Activated CD4-positive, alpha-beta T cell treated with anti-CD3 and anti-CD28 coated beads for 48 hours (primary cell): ENCODE results near the gene ERICH6B.

Source experiments
- DNase-seq: peaks from one replicate; pipeline ENCODE4 v3.0.0-alpha.2; 2020

Gene ERICH6B

DNA sequence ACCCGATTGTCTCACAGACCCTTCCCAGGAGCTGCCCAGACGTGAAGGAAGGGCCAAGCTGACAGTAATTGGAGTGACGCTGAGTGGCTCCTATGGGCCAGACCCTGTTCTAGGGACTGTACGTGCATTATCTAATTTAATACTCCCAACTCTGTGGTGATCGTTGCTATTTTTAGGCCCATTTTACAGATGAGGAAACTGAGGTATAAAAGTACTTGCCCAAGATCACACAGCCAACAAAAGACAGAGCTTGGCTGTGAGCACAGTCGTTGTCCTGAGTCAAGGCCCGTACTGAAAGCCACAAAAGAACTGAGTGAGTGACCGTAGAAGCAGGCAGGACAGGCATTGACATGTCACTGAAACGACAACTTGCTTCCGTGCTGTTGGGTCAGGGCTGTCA lies 74.7 kb downstream of the ERICH6B start:
- DNase-seq = no peak

DNA sequence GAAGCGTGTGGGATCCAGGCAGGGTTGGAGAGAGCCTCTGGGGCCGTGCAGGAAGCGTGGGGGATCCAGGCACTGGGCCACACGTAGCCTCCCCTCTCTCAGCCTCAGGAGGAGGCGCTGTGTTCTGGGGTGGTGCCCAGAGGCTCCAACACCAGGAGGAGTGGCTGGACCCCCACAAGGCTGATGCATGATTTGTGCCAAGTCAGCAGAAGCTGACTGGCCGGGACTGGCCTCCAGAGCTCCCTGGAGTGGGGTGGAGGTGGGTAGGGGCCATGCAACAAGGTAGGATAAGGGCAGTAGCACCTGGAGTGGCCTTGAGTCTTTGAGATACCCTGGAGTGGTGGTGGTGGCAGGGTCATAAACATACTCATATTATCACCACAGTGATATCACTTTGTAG lies 75.3 kb downstream of the ERICH6B start:
- DNase-seq = no peak

DNA sequence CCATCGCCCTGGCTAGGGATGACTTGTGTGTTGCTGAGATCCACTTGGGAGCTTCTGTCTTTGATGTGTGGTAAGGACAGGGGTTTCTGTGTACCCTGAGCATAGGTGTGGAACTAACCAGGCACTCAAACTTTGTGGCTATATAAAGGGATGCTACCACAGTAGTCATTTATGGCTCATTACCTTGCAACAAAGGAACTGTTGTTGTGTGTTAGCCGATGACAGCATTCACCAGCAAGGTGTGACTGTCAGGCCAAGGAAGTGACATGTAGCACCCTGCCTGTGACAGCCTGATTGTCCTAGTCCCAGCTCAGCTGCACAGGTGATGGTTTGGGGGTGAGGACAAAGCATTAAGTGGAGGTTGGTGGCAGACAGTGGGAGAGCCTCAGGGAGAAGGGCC lies 77.2 kb downstream of the ERICH6B start:
- DNase-seq = no peak

DNA sequence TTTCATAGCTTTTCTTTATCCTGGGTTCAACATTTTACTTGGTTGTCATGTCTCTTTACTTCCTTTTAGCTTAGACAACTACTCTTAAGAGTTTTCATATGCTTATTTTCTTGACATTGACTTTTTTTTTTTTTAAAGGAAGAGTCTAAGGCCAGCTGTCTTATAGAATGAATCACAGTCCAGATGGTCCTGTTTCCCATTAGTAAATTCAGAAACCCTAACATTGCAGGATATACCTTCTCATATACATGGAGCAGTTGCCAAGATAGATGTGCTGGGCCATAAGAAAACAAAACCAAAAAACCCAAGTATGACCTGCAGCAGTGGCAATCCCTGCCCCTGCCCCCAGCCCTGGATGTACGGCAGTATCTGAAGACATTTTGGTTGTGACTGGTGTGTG lies 78.0 kb downstream of the ERICH6B start:
- DNase-seq = no peak

DNA sequence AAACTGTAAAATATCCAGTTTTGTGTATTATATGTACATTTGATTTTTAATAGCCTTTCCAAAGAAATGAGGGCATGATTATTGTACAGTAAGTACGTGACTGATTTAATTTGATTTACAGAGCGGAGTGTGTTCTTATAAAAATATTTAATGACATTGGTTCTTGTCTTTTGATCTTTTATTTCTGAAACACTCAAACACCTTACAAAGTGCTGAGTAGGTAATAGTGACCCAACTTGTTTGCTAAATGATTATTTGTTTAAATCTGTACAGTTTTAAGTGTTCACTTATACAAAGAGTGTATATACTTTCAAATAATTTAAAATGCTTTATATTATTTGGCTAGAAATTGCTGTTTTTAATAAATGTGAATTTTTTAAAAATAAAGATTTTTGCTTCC lies 79.3 kb downstream of the ERICH6B start:
- DNase-seq = no peak

DNA sequence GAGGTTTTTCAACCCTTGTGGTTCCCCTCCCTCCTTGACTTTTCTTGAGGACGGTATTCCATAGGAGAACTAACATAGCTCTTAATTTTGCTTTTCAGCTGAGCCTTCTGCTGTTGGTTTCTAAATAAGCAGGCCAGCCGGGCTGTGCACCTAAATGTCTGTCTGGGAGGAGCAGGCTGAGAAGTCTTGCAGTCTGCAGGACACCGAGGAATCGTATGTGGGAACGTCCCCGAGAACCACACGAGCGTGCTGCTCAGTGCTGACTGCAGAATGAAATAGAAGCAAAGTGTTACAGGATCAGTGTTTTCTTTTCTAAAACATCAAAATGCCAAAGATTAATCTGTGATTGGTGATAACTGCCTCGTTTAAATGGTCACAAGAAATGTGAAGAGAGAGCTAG lies 80.9 kb downstream of the ERICH6B start:
- DNase-seq = no peak

DNA sequence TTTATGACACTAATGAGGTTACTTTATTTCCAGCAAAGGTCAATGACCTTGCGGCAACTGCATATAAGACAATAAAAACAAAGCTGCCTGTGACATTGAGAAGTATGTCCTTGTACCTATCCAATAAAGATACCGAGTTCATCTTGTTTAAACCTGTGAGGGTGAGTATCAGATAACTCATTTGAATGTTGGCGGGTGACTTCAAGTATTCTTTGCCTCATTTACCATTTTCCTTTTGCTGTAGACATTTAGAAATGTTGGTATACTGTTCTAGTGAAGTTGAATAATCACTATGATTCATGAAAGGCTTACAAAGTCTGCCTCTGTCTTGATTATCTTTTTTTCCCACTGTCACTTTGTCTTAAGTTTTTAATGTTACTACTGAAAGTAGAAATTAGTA lies 85.8 kb downstream of the ERICH6B start:
- DNase-seq = no peak

DNA sequence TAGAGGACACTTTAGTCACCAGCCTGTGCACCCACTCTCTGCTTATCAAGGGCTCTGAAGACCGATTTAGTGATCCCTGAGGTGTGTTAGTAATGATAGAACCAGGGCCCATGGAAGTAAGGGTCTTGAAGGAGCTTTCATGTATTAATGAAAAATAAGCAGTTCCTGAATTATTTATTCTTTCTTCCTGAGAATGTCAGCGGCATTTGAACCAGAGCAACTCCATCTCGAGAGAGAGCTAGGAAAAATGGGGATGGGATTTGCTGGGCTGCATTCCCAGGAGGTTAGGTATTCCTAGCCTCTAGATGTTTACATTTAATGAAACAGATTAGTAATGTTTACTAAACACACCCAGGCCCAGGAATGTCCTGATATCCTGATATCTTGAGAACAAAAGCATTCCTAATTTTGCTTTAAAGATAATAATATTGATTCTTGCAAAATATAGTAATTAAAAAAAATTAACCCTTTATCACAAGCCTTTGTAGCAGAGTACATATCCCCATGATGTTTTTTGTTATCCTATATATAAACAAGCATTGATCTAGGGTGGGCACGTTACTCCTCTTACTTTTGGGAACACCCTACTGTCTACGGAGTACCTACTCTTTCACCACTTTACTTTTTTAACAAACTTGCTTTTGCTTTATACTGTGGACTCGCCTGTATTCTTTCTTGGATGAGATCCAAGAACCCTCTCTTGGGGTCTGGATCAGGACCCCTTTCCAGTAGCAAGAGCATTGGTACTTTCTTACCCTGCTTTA lies 87.7 kb downstream of the ERICH6B start:
- no peak for DNase-seq

DNA sequence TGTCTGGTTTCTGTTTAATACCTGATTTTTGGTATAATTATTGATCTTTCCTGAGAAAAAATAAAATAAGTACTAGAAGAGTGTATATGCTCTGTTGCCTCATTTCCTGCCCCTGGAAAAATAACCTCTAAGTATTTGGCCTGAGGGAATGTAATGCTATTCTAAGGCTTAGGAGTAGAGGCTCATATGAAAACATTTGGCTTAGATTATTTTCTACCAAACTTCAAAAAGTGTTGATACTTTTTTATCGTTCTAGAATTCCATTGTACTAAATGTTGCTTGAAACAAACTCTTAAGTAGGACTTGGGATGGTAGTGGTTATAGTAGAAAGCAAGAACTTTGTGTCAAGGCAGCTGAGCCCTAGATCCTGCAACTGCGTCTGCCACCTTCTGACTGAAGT lies 93.0 kb downstream of the ERICH6B start:
- DNase-seq = no peak

DNA sequence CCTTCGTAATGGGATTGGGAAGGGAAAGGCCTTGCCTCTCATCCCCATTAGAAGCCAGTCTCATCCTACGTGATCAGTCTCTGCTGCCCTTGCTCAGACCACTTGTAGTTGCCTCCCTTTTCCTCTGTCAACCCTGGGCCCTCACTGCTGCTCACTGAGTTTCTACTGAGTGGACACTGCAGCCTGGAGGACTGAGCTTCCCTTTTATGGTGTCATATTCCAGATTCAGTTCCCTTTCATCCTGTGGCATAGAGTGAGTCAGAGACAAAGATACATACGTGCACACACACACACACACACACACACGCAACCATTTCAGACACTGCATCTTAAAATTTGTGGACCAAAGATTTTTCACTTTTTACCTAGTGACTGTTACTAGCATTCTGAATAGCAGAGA lies 94.2 kb downstream of the ERICH6B start:
- no peak for DNase-seq

DNA sequence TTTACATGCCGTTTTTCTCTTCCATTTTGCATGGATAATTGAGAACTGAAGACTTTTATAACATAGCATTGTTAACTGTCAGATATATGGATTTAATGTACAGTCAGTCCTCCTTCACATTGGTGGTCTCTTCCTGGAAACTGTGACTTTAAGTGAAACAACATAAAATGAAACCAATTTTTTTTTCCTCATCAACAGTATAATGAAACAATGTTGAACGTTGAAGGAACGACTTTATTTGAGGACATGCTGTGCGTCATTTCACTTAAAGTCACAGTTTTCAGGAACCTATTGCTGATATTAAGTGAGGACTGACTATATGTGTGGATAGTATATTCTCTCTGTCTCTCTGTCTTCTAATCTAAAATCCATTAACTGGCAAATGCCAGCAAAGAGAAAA lies 96.0 kb downstream of the ERICH6B start:
- no peak for DNase-seq

DNA sequence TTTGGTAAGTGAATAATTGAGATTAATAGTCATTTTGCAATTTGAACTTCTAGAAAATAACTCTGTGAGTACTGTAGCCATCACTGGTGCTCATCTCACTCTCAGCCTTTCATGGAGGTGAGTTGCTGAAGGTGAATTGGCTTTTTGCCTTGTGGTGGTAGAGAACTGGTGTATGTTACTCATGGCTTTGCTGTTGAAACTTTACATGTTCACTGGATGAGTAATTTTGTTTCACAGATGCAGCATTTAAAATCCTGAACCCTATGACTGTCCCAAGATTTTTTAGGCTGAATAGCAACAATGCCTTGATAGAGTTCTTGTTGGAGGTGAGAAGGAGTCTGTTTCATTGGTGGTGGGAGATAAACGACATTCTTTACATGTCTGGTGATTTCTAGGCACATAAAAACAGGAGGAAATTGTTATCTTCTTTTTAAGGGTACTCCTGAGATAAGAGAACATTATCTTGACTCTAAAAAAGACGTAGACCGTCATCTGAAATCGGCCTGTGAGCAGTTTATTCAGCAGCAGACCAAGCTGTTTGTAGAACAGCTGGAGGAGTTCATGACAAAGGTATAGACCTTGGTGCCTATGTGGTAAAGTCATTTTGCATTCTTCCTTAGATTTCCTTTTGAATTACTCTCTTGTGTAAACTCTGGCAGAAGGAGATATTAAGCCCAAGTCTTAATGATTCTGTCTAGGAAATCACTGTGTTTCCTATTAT lies 96.9 kb downstream of the ERICH6B start:
- peak; percentile 29 for DNase-seq

DNA sequence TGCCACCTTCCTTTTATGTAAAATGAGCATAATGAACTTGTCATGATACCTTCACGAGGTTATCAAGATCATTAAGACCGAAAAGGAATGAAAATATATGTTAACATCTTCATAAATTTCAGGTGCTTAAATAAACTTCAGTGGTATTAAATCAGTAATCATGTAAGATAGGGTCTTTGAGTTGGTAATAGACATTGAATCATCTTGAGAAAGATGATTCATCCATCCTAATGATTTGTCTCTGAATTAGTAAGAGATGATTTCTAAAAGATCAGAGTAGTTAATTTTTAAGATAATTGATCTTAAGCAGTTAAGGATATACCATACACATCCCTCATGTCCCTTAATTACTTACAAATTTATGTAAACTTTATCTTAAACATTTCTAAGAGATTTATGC lies 98.8 kb downstream of the ERICH6B start:
- DNase-seq = no peak

DNA sequence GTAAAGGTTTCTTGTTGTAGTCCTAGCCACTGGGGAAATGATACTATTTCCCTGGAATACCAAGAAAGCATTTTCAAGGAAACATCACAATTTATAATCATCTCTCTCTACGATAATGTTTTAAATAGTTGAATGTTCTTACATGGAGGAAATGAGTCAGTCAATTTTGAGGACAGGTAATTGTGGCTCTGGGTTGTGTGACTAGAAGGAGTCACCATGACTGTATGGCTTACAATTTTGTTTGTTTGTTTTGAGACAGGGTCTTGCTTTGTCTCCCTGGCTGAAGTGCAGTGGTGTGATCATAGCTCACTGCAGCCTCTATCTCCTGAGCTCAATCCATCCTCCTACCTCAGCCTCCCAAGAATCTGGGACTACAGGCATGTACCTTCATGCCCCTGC lies 103.4 kb downstream of the ERICH6B start:
- DNase-seq = no peak

DNA sequence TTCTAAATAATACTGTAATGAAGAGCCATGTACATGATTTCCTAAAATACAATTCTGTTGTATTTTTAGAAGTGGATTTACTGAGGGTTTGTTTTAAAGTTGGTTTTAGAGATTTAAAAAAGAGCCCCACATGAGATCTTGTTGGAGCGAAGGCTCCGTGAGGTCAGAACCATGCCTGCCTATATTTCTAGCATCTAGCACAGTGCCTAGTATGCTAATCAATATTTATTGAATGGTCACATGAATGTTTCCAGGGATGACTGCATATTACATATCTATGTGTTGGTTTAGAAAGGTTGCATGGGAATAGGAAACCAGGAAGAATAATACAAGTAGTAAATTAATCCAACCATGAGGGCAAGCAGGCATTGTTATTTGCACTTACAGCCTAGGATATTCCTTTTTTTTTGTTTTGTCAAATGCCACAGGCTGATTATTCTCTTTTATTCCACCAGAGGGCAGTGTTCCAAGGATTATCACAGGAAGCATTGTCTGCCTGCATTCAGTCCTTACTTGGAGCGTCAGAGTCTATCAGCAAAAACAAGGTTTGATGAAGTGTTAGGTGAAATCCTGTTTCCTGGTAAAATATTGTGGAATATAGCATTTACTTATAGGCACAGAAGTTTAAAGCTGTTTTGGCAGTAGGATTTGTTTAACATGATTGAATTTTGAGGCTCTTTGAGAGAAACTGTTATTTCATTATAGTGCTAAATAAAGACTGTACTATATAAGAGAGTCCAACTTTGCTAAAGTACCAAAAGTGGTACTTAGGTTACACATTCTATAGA lies 104.0 kb downstream of the ERICH6B start:
- peak; percentile 13 for DNase-seq

DNA sequence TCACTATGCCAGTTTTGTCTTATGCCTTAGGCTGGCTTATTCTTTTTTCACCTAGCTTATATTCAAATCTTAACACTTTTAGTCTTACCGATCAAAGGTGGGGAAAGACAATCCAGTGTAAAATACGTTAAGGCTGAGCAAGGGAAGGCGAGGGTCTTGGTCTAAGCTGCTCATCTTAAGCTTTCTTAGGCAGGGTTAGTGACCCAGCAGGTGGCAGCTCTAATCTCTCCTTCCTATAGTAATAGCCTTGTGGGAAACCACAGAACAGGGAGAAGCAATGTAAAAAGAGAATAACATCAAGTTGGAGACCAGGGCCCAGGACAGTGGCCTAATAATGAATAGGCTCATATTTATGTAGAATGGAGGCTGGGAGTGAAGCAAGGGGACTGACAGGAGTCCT lies 104.9 kb downstream of the ERICH6B start:
- DNase-seq = no peak

DNA sequence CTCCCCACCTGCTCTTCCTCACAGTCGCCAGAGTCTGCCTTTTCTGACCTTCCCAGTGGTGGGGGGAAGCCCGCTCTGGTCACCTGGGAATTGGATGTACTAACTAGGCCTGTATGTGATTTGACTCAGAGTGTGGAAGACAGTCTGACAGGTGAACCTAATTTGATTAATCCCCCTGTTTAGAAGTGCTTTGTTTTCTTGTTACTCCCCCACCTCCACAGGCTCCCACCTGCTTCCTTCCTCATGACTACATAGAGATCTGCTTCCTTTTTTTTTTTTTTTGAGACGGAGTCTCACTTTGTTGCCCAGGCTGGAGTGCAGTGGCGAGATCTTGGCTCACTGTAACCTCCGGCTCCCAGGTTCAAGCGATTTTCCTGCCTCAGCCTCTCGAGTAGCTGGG lies 106.8 kb downstream of the ERICH6B start:
- no peak for DNase-seq

DNA sequence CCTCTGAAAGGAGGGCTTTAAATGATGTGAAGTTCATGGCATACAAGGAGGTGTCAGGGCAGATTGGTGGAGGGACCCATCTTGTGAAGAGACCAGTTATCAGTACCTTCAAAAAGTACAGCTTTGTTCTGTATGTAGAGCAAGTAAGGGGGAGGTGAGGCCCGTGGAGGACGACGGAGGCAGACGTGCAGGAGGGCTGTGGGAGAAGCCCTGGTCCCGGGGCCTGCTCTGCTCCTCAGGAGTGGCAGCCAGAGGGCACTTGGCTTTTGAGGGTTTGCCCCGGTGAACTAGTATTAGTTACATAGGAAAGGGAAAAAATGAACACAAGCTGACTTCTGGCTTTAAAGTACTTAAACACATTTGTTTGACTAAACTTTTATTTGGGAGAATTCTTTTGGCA lies 108.7 kb downstream of the ERICH6B start:
- DNase-seq = no peak

DNA sequence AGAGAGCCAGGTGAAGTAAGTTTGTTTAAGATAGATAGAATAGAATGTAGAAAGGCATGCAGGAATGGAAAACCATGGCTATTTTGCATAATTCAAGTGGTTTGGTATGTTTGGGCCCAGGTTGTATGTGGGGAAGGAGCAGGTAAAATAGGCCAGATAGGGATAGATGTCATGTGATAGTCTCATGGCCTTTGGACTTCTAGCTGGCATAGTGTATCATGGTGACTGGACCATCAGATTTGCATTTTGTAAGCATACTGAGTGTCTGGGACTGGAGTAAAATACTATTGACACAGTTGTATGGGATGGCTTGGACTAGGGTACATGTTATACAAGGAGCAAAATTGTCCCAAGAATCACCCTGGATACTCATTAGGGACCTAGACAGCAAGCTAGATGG lies 111.9 kb downstream of the ERICH6B start:
- DNase-seq = no peak

DNA sequence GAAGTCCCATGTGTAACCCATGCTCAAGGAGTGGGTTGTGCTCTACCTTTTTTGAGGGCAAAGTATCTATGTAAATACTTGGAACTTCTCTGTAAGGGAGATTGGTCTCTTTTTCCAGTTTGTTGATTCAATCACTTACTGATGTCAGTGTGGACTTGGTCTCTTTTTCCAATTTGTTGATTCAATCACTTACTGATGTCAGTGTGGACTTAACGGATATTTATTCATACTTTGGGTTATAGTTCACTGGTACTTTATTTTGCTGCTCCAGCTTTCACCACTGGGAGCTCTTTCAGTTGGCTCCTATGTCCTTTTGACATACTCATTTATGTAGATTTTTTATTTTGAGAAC lies 114.4 kb downstream of the ERICH6B start:
- no peak for DNase-seq

DNA sequence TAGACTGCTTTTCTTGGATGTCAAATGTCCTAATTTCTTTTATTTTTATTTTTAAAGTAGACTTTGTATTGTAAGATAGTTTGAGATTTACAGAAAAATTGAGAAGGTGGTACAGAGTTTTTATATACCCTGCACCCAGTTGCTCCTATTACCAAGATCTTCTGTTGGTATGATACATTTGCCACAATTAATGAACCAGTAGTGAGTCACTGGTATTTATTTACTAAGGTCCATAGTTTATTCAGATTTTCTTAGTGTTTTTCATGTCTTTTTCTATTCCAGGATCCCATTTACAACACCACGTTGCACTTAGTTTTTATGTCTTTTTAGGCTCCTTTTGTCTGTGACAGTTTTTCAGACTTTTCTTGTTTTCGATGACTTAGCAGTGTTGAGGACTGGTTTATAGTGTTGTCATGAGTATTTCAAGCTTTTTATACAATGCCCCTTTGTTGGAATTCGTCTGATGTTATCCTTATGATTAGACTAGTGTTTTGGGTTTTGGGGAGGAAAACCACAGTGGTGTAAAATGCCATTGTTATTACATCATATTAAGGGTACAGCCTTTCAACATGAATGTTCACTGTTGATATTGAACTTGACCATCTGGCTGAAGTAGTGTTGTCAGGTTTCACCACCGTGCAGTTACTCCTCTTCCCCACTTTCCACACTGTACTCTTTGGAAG lies 114.9 kb downstream of the ERICH6B start:
- DNase-seq = no peak

DNA sequence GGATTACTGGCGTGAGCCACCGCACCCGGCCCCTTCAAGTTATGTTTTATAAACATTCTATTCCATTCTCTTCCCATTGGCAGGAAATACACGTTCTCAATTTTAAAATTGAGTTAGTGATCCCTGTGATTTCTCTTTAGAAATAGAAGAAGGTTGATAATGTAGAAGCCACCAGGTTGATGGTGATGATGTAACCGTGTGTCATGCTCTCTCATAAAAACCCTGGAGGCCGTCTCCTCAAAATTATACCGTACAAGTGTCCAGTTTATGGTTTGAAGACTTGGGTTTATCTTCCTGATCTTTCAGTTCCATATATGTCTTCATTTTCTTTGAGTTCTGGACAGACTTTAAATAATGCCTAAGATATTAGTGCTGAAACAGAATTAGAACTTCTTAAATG lies 118.6 kb downstream of the ERICH6B start:
- no peak for DNase-seq

DNA sequence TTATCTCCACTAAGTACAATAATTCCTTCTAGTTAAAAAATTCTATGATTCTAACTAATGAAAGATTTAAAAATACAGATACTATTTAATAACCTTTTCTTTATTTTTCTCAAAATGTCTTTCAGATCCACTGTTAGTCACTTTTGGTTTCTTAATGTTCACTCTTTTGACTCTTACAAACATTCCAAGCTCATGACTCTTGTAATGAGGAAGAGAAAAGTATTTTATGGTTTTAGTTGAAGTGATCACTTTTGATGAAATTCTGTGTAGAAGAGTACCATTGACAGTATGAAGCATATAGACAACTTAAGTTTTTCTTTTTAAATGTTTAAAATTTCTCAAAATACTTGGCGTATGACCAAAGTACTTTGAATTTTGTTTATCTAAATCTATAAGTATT lies 123.0 kb downstream of the ERICH6B start:
- no peak for DNase-seq
